ENCODE measurements around the gene SMIM43.

Gene SMIM43

GRCh38 chr4:121728798-121729226, 36.2 kb downstream of the SMIM43 start:
- no peak overlapping the region for H3K4me3 ChIP-seq (replicated peaks; ENCODE audit: insufficient read depth, low read length)
- H3K27ac ChIP-seq (replicated peaks), result no peak overlapping the region
- H3K27me3 ChIP-seq (ENCODE audit: insufficient read depth, poor library complexity, severe bottlenecking), result no peaks in the 10 kb centered on the region
- no peak for TF ChIP-seq CTCF (IDR thresholded peaks at IDR 0.05; ENCODE audit: insufficient read depth, low read length)
- peak; percentile 21; the same call in 1 of the 2 replicates for TF ChIP-seq SPI1 (IDR thresholded peaks at IDR 0.05; ENCODE audit: borderline replicate concordance, low read depth)
- no peak for TF ChIP-seq REST (IDR thresholded peaks at IDR 0.05; ENCODE audit: insufficient replicate concordance, low read depth)
- no peak for DNase-seq (ENCODE audit: low read depth in 1 of 2, low spot score in 1 of 2)

- no peak for TF ChIP-seq REST (IDR thresholded peaks at IDR 0.05; ENCODE audit: insufficient replicate concordance, low read depth)
- TF ChIP-seq CTCF (IDR thresholded peaks at IDR 0.05; ENCODE audit: insufficient read depth, low read length), result no peak
- TF ChIP-seq GABPA (IDR thresholded peaks at IDR 0.05; ENCODE audit: low read depth), result no peak
- TF ChIP-seq POLR2AphosphoS5 (IDR thresholded peaks at IDR 0.05; ENCODE audit: low read depth), result no peak
- no peak for TF ChIP-seq SPI1 (IDR thresholded peaks at IDR 0.05; ENCODE audit: borderline replicate concordance, low read depth)
- DNase-seq (ENCODE audit: low read depth in 1 of 2, low spot score in 1 of 2), result no peak
- no peak overlapping the region for H3K4me3 ChIP-seq (replicated peaks; ENCODE audit: insufficient read depth, low read length)
- H3K27ac ChIP-seq (replicated peaks), result no peak overlapping the region
- no peaks in the 10 kb centered on the region for H3K27me3 ChIP-seq (ENCODE audit: insufficient read depth, poor library complexity, severe bottlenecking)
Measured at GRCh38 chr4:121728066-121728465, 36.9 kb downstream of the SMIM43 start.

GRCh38 chr4:121726642-121727268, 38.2 kb downstream of the SMIM43 start:
- H3K4me3 ChIP-seq (replicated peaks; ENCODE audit: insufficient read depth, low read length), result no peak overlapping the region
- TF ChIP-seq SPI1 (IDR thresholded peaks at IDR 0.05; ENCODE audit: borderline replicate concordance, low read depth) (no peak), GABPA (IDR thresholded peaks at IDR 0.05; ENCODE audit: low read depth) (no peak), CTCF (IDR thresholded peaks at IDR 0.05; ENCODE audit: insufficient read depth, low read length) (peak; percentile 45), REST (IDR thresholded peaks at IDR 0.05; ENCODE audit: insufficient replicate concordance, low read depth) (no peak)
- DNase-seq (ENCODE audit: low read depth in 1 of 2, low spot score in 1 of 2), result peak; percentile 18 to 26
- H3K27ac ChIP-seq (replicated peaks), result no peak overlapping the region
- no peaks in the 10 kb centered on the region for H3K27me3 ChIP-seq (ENCODE audit: insufficient read depth, poor library complexity, severe bottlenecking)

All from HL-60 (cell line).